ENCODE data around the gene IPO4. TPM values are rescaled to one million over a fixed set of nuclear protein-coding genes. Genes with fewer than 3 reads are reported as not detected.

IPO4 gene
- total and polyA plus RNA-seq, 2 of the 13 experiments (the other 11 are each of a cell fraction or from before 2014, with no cell fraction given): 39.0 to 179 TPM

DNA sequence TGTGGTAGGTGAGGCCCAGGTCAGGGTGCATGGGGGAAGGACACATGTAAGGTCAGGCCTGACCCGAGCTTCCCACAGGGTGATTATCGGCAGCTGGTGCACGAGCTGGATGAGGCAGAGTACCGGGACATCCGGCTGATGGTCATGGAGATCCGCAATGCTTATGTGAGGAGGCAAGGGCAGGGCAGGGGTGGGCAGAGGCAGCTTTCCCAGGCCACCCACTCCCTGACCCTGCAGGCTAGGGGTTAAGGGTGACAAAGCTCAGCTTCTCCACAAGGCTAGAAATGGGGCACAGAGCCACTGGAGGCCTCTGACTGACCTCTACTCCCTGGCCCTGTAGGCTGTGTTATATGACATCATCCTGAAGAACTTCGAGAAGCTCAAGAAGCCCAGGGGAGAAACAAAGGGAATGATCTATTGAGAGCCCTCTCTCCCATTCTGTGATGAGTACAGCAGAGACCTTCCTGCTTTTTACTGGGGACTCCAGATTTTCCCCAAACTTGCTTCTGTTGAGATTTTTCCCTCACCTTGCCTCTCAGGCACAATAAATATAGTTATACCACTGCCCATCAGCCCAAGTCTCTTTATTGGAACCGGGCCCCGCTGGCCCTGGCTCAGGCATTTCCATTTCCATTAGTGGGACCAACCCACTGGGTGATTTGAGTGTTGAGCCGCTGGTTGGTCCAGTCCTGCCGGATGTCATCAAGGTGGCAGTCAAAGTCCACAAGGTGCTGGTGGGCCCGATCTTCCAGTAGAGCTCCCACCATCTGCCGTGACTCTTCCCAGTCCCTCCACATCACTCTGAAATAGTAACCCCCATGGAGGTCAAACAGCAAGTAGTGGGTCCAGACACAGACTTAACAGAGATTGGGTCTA lies 50.0 kb downstream of the IPO4 start (continued):
- TF ChIP-seq ZC3H13 (CRISPR knock-in tag; IDR thresholded peaks at IDR 0.05) (no peak), TEAD2 (CRISPR knock-in tag; IDR thresholded peaks at IDR 0.05) (no peak), ADNP (CRISPR knock-in tag; IDR thresholded peaks at IDR 0.05) (no peak), GABPA (IDR thresholded peaks at IDR 0.05; ENCODE audit: low read depth, low read length) (no peak), GABPA (CRISPR knock-in tag; IDR thresholded peaks at IDR 0.05; ENCODE audit: low read depth) (no peak), HINFP (CRISPR knock-in tag; IDR thresholded peaks at IDR 0.05; ENCODE audit: low read depth) (no peak; the same call in 1 of the 2 replicates), GATA4 (IDR thresholded peaks at IDR 0.05; ENCODE audit: borderline replicate concordance, low read depth) (no peak), REPIN1 (CRISPR knock-in tag; IDR thresholded peaks at IDR 0.05; ENCODE audit: borderline replicate concordance, low read depth) (no peak), ZMYM4 (CRISPR knock-in tag; IDR thresholded peaks at IDR 0.05) (no peak), ZNF251 (CRISPR knock-in tag; IDR thresholded peaks at IDR 0.05) (no peak), RELA (CRISPR knock-in tag; IDR thresholded peaks at IDR 0.05) (no peak), RBAK (CRISPR knock-in tag; IDR thresholded peaks at IDR 0.05) (peak; percentile 22; the same call in 1 of the 2 replicates), ZNF317 (CRISPR knock-in tag; IDR thresholded peaks at IDR 0.05) (no peak), ZNF691 (CRISPR knock-in tag; IDR thresholded peaks at IDR 0.05; ENCODE audit: borderline replicate concordance, low read depth) (peak; percentile 18; the same call in 1 of the 2 replicates), PTBP1 (IDR thresholded peaks at IDR 0.05; ENCODE audit: low read depth, low read length, poor library complexity, severe bottlenecking) (peak; percentile 33), ZNF207 (IDR thresholded peaks at IDR 0.05; ENCODE audit: borderline replicate concordance) (no peak), ZNF205 (CRISPR knock-in tag; IDR thresholded peaks at IDR 0.05) (no peak), AGO1 (IDR thresholded peaks at IDR 0.05; ENCODE audit: low read depth, low read length, poor library complexity, severe bottlenecking) (peak; percentile 72), ZNF180 (CRISPR knock-in tag; IDR thresholded peaks at IDR 0.05; ENCODE audit: borderline replicate concordance, low read depth) (no peak), ZNF674 (CRISPR knock-in tag; IDR thresholded peaks at IDR 0.05; ENCODE audit: low read depth) (no peak), XRCC5 (optimal IDR thresholded peaks at IDR 0.05; ENCODE audit: low read length) (no peak), SP140L (CRISPR knock-in tag; IDR thresholded peaks at IDR 0.05; ENCODE audit: borderline replicate concordance) (no peak), SOX6 (IDR thresholded peaks at IDR 0.05) (no peak), SOX6 (CRISPR knock-in tag; IDR thresholded peaks at IDR 0.05) (no peak), KLF9 (CRISPR knock-in tag; IDR thresholded peaks at IDR 0.05; ENCODE audit: low read depth) (no peak)
- TF ChIP-seq, protein P1, sequence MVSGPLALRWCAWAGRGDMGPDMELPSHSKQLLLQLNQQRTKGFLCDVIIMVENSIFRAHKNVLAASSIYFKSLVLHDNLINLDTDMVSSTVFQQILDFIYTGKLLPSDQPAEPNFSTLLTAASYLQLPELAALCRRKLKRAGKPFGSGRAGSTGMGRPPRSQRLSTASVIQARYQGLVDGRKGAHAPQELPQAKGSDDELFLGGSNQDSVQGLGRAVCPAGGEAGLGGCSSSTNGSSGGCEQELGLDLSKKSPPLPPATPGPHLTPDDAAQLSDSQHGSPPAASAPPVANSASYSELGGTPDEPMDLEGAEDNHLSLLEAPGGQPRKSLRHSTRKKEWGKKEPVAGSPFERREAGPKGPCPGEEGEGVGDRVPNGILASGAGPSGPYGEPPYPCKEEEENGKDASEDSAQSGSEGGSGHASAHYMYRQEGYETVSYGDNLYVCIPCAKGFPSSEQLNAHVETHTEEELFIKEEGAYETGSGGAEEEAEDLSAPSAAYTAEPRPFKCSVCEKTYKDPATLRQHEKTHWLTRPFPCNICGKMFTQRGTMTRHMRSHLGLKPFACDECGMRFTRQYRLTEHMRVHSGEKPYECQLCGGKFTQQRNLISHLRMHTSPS (CRISPR knock-in tag; IDR thresholded peaks at IDR 0.05; ENCODE audit: low read depth): no peak

Data from HepG2 (cell line).